ENCODE measurements around the gene RALB.

The RALB gene, protein sequence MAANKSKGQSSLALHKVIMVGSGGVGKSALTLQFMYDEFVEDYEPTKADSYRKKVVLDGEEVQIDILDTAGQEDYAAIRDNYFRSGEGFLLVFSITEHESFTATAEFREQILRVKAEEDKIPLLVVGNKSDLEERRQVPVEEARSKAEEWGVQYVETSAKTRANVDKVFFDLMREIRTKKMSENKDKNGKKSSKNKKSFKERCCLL

GRCh38 chr2:120252225-120253020 is at the start of gene RALB:
Gene RALB, plus strand, starts transcription at chr2:120252852. Its CDS starts 25,813 bp downstream, at chr2:120278665.
- DNase-seq, result peak; percentile 95

- DNase-seq, result no peak
Measured at GRCh38 chr2:120203251-120204021, 49.2 kb upstream of the RALB start.

- no peak for DNase-seq
Measured at GRCh38 chr2:120204022-120204405, 48.6 kb upstream of the RALB start.

DNA sequence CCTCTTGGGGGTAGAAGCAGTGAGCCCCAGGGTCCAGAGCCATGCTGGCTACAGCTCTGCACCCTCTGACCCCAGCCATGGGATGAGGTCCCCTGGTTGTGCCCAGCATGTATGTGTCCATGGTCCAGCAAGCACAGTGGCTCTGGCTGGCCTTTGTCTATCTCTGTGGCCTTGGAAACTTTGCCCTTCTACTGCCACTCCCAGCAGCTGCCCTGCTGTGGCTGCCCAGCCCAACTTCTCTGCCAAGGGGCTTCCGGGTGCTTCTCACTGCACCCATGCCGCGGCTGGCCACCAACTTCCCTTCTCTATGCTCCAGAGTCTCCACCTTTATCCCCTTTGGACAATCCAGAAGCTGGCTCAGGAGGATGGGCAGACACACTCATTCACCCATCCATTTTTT is 48.2 kb upstream of the RALB start:
- no peak for DNase-seq

DNA sequence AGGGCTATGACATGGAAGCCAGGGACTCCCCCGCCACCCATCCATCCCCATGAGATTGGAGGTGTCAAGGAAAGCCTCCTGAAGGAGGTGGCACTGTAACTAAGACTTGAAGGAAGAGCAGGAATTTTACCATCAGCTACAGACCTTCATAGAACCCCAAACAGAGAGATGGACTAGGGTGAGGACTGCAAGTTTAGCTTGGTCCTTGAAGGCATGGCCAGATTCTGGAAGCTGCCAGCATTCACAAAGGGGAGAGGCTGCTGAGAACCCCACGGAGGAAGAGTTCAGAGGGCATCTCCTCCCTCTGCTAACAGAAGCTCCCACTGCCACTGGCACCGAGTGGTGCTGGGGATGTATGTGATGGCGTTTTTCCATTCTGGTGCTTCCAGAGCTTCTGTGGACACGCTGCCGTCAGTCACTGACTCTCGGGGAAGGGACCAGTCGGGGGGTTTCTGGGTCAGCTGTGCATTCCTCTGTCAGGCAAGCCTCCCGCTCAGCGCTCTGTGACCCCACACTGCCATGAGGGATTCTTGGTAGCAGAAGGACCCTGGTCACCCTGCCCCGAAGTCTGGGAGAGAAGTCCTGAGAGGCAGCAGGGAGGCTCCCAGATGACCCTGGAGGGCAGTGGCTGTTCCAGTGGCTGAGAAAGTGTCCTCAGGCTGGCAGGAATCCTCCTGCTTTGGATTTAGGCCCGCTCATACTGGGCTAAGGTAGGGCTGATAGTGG is 47.5 kb upstream of the RALB start:
- DNase-seq, result no peak

- no peak for DNase-seq
Measured at GRCh38 chr2:120206022-120206581, 46.5 kb upstream of the RALB start.

GRCh38 chr2:120208381-120209353 is 44.0 kb upstream of the RALB start:
- no peak for DNase-seq

- DNase-seq, result no peak
Measured at GRCh38 chr2:120209427-120210269, 43.0 kb upstream of the RALB start.

DNA sequence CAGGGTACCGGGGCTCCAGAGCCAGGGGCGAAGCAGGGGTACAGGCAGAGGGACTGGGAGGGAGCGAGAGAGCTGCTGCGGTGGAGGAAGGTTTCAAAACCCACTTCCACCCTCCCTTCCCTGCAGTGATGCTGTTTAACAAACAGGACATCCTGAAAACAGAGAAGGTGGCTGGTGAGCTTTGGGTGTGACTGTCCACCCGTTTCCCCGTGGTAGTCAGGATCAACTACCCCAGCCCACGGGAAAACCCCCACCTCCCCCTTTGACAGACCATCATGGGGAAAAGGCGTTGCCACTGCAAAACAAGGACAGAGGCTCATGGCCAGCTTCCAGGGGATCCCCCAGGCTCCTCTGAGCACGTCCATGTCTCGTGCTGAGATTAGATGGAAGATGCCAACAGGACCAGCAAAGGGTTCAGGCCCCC is 42.4 kb upstream of the RALB start:
- DNase-seq, result no peak

- DNase-seq, result no peak
Measured at GRCh38 chr2:120218181-120218580, 34.5 kb upstream of the RALB start.

DNA sequence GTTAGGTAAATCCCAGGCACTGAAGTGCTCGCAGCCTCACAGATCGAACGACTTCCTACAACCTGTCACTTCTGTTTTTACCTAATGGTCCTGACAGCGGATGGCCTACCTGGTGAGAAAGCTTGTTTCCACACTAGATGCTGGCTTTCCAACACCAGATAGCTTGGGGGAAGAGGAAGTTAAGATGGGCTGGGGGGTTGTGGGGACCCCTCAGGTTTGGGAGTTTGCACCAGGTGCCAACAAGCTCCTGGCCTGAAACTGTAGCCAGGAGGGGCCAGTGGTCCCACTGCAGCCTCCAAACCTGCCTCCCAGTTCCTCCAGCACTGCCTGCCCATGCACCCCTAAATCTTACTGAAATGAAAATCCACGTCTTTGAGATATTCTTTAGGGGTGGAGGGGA is 33.4 kb upstream of the RALB start:
- DNase-seq, result no peak

DNA sequence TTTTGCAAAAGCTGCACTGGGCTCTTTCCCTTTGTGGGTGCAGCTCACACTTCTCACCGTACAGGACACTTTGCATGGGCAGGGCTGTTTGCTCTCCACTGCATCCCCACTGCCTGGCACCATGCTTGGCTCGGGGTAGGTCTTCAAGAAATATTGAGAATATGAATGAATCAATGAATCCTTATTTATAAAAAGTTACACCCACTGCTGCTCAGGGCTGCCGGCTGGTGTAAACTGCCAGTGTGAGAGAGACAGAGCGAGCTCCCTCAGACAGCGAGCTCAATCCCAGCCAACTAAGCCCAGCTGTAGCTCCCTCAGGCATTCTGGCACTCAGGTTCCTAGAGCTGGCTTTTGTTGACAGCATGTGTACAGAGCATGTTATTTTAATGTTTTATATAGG is 32.9 kb upstream of the RALB start:
- DNase-seq, result no peak

DNA sequence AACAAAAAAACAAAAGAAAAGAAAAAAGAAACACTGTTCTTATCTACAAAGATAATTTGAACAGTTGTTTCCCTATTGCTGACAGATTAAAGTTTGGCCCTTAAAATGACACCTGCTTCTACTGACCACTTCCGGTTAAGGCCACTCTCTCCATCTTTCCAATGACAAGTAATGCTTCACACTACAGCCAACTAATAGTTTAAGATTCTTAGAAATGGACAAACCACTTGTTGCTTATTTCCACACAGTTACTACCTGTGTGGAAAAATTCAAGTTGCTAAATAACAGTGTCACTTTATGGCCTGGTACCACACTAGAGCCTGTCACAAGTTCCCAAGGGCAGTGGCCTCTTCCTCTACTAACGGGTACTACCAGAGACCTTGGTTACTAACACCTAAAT is 31.9 kb upstream of the RALB start:
- no peak for DNase-seq

DNA sequence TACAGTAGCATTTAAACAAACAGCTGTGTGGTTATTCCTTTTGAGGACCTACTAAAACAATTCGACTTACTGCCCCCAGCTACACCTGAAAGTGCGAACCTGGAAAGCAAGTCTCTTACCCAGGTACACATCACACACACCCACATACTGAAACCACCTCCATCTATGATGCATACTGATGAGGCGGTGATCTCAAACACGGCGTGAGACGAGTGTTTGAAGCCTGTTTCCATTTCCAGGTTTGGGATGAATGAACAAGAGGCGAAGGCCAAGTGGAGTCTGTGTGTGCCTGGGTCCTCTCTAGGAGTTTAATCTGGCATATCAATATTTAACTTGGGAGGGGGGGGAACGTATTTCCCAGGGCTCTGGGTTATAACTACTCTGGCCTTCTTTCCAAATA is 31.0 kb upstream of the RALB start:
- DNase-seq, result no peak

DNA sequence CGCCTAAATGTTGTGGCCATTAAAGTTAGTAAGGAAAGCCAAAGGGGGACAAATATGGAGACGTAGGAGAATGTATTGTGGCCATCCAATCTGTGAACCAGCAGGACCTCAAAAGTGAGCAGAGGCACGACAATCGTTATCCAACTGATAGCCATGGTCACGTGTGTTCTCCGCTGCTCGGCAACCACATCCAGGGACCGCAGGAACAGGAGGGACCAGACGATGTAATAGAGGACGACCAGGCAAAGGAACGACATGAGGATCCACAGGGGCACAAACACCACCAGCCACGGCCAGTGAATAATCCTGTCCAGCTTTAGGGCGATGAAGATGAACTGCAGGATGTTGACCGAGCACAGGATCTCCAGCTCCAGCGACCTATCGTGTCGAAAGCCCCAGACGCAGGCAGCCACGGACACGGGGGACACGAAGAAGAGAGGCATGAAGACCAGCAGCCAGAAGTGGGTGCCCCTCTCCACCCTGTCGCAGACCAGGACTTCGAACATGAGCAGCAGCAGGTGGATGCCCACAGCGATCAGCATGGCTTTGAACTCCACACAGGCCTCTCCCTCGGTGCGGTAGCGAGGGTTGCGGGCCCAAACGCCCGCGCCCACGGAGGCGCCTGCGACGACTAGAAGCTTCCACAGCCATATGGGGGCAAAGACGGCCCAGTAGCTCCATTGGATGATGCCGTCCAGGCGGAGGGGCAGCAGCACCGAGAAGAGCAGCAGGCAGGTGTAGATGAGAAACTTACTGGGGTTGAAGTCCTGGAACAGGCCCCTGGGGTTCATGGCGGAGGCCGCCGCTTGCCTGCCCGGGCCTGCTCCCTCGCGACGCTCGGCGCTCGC is 30.2 kb upstream of the RALB start:
- DNase-seq, result no peak

DNA sequence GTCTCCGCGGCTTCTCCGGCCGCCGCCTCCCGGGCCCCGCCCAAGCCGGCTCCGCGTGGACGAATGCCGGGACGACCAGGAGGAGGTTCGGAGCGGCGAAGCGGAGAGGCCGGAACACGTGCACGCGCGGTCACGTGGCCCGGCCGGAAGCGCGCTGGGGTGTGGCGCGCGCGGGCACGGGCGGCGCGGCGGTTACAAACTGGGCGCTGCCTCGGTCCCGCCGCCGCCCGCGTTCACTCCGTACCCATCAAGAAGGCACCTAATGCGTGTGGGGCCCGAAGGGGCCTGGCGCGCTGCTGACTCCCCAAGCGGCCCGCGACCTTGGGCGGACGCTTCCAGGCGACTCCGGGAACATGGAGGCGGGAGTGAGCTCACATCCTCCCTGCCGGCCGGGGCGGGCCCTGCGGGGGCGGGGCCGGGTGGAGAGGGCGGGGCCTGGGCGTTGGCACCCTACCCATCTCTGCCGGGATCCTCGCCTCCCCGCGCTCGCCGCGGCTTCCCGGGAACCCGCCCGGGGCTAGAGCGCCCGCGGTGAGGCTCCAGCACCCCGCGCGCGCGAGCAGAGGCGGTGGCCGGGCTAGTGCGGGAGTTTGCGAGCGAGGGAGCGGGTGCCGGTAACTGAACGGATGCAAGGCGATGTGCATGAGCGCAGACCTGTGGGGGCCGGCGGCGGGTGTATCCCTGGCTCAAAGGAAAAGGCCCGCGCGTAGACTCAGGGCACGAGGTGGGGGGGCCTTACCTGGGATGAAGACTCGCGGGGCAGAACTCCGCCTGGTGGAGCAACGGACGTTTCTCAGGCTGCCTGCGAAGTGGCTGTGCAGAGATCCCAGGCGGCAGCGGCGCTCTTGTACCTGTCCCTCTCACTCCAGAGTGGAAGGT is 29.4 kb upstream of the RALB start, which contains the start of gene TMEM185B:
Gene TMEM185B (minus strand): TSS at position 367 of the 879 bp plus-strand sequence. CDS start 424 bp downstream, outside the sequence.
- peak; percentile 53 for DNase-seq

DNA sequence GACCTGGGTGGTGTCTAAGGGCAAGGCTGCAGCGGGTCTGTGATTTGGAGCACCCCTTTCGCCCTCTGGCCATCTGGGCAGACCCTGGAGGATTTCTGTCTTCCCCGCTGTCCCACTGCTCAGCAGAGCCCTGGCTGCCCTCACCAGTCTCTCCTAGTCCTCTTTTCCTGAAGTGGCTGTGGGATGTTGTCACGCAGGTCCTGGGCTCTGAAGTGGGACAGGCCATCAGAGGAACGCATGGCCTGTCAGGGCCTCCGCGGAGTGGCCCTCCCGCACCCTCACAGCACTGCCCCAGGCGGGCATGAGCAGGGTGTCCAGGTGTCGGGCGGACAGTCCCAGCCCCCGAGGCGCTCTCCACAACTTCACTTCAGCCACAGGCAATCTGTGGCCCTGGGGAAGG is 28.4 kb upstream of the RALB start:
- DNase-seq, result no peak
